BJ (cell line): ENCODE measurements around the gene SDK1. TPM values are rescaled to one million over a fixed set of nuclear protein-coding genes. Genes with fewer than 3 reads are reported as not detected.

Experiments
- CTCF ChIA-PET: fragments of 350-600 bp; formaldehyde crosslinking; extraction: SDS; loops from one replicate; lab custom pipeline; 2021; ENCODE audit warnings: antibody characterized with exemption, inconsistent platforms; lab: Yijun Ruan, JAX
- POLR2A ChIA-PET: fragments of 300-600 bp; sonication (Branson Sonifier 250); formaldehyde crosslinking; extraction: SDS; loops from one replicate; lab custom pipeline; 2021; ENCODE audit warnings: antibody characterized with exemption; lab: Charles Lee
- DNase-seq: peaks from one replicate; pipeline ENCODE4 v3.0.0-alpha.2; 2011; ENCODE audit warnings: low read depth
- H3K27me3 ChIP-seq: 2 replicates; pipeline ENCODE4 v1.6.0; 2011; ENCODE audit warnings: low read length; ENCODE audit not compliant: control insufficient read depth, insufficient read depth
- H3K36me3 ChIP-seq: 2 replicates; pipeline ENCODE4 v1.5.1; 2011; ENCODE audit warnings: low read length; ENCODE audit not compliant: control insufficient read depth, insufficient read depth
- H3K4me3 ChIP-seq: 2 replicates; pipeline ENCODE4 v1.5.1; 2011; ENCODE audit warnings: low read depth, mild to moderate bottlenecking, control low read depth, low read length
- polyA plus RNA-seq: library from polyadenylated mRNA; depleted of rRNA; stranded (reverse); fragments of >200 nt; gene quantifications from 2 replicates; pipeline ENCODE4 v1.2.3, GENCODE V29; 2011
- TF ChIP-seq, protein P1 (sequence below): IDR thresholded peaks from 2 replicates; pipeline ENCODE4 v1.5.1; 2011; ENCODE audit warnings: low read depth, mild to moderate bottlenecking, control low read depth, inconsistent platforms, low read length, moderate library complexity; ENCODE audit not compliant: insufficient read depth

The SDK1 gene
- polyA plus RNA-seq, 1 experiment, result 0.01 TPM

DNA sequence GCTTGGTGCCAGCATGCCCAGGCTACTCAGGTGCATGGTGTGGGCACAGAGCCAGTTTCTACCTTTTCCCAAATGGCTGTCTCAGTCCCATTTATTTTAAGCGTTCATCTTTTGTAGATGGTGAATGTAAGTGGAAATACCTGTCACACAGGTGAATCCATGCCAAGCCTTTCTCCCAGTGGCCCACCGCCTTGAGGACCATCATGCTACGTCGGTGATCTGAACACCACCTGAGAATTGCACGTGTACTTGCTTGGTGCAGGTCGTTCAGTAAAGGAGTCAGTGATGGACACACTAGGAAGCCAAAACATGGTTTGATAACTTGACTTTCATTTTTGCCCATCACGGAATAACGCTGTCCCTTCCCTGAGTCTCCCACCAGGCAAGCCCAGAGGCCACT is 714.3 kb downstream of the SDK1 start:
- POLR2A ChIA-PET, result no interaction called here

DNA sequence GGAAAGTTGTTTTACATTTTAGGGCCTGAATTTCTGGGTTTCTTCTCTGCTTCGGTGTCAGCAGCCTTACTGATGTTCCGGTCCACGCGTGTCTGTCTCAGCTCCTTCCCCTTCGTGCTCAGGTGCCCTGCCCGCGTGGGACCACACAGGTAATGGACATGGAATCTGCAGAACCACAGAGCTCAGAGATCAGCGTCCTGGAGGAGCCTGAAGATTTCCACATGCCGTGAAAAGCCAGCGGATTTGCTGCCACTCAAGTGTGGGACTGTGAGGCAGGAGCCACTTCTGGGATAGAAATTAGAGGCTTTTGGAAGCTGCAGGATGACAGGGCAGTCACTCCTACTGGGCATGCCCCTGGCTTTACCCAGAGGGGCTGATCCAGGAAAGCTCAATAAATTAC is 714.9 kb downstream of the SDK1 start:
- Histone ChIP-seq H3K36me3 (no peaks in the 10 kb centered on the region), H3K4me3 (no peak overlapping the region), H3K27me3 (no peaks in the 10 kb centered on the region)
- DNase-seq, result no peak
- POLR2A ChIA-PET, result no interaction called here
- TF ChIP-seq, protein P1, sequence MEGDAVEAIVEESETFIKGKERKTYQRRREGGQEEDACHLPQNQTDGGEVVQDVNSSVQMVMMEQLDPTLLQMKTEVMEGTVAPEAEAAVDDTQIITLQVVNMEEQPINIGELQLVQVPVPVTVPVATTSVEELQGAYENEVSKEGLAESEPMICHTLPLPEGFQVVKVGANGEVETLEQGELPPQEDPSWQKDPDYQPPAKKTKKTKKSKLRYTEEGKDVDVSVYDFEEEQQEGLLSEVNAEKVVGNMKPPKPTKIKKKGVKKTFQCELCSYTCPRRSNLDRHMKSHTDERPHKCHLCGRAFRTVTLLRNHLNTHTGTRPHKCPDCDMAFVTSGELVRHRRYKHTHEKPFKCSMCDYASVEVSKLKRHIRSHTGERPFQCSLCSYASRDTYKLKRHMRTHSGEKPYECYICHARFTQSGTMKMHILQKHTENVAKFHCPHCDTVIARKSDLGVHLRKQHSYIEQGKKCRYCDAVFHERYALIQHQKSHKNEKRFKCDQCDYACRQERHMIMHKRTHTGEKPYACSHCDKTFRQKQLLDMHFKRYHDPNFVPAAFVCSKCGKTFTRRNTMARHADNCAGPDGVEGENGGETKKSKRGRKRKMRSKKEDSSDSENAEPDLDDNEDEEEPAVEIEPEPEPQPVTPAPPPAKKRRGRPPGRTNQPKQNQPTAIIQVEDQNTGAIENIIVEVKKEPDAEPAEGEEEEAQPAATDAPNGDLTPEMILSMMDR, result no peak
- CTCF ChIA-PET, result no interaction called here

More for the DNA sequence above, 714.3 kb downstream of the SDK1 start:
- Histone ChIP-seq H3K27me3 (no peaks in the 10 kb centered on the region), H3K4me3 (no peak overlapping the region), H3K36me3 (no peaks in the 10 kb centered on the region)
- CTCF ChIA-PET, result no interaction called here
- TF ChIP-seq, protein P1, result no peak
- DNase-seq, result no peak

DNA sequence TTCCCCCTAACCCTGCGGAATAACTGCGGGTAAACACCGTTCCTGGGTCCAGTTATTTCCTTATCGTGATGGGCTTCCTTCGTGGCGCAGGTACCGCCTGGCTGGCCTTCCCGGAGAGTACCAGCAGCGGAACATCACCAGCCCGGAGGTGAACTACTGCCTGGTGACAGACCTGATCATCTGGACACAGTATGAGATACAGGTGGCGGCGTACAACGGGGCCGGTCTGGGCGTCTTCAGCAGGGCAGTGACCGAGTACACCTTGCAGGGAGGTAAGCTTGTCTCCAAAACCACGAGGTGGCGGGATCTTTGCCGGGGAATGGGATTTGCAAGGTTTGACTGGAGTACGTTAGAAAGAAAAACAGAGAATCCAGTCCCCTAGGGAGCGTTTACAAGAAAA is 716.0 kb downstream of the SDK1 start:
- H3K27me3 ChIP-seq, result no peaks in the 10 kb centered on the region
- no peak overlapping the region for H3K4me3 ChIP-seq
- no peak for DNase-seq
- POLR2A ChIA-PET, result no interaction called here
- TF ChIP-seq, protein P1, result no peak
- CTCF ChIA-PET, result interaction anchor here (0.5 kb wide), 1 partner anchor 12 kb away, joined by 3 read pairs; no protein-coding TSS in a partner anchor
- no peaks in the 10 kb centered on the region for H3K36me3 ChIP-seq

DNA sequence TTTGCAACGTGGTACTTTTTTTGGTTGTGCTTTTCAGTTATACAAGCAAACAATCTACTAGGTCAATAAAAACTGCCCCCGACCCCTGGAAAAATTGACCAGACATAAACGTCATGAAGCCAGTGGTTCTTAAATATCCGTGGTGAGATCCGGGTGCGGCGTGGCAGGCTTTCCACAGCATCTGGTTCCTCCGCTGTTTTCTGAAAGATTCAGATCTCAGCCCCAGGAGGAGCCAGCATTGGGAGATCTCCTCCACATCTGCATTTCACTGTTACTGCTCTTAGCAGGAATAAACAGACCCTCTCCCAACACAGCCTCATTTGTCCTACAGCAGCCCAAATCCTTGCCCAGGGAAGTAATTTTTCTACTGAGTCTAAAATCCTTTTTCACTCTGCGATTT is 716.7 kb downstream of the SDK1 start:
- Histone ChIP-seq H3K36me3 (no peaks in the 10 kb centered on the region), H3K27me3 (no peaks in the 10 kb centered on the region), H3K4me3 (no peak overlapping the region)
- ChIA-PET POLR2A (no interaction called here), CTCF (no interaction called here)
- TF ChIP-seq, protein P1, result no peak
- DNase-seq, result no peak

DNA sequence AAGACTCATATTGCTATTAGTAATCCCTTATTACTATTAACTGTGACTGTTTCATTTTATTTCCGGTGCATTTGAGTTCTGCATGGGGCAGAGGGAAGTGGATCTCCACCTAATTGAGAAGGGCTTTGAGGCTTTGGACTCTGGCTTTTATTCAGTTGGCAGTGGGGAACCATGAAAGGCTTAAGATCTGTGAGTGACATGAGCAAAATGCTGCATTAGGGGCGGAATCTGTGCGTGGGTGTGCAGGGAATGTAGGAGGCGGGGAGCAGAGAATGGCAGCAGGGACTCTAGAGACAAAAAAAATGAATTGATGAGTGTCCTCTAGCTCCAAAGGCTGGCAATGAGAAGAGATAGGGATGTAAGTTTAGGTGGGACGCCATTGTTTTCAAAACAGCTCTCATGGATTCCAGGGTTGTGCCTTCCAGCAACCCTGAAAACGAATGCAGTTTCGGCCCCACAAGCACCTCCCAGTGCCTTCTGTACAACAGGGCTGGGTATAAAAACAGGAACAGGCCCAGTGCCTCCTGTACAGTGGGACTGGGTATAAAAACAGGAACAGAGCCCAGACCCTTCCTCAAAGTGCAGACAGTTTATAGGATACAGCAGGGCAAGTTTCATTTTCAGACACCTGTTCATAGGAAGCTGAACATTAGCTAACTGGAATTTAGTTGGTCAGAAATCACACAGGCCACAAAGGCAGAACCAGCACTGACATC is 717.7 kb downstream of the SDK1 start:
- ChIA-PET CTCF (no interaction called here), POLR2A (no interaction called here)
- DNase-seq, result no peak

More for the DNA sequence above, 717.7 kb downstream of the SDK1 start:
- TF ChIP-seq, protein P1, result no peak
- H3K4me3 ChIP-seq, result no peak overlapping the region
- no peaks in the 10 kb centered on the region for H3K27me3 ChIP-seq
- H3K36me3 ChIP-seq, result no peaks in the 10 kb centered on the region
